ENCODE data around the gene ERRFI1.

DNA sequence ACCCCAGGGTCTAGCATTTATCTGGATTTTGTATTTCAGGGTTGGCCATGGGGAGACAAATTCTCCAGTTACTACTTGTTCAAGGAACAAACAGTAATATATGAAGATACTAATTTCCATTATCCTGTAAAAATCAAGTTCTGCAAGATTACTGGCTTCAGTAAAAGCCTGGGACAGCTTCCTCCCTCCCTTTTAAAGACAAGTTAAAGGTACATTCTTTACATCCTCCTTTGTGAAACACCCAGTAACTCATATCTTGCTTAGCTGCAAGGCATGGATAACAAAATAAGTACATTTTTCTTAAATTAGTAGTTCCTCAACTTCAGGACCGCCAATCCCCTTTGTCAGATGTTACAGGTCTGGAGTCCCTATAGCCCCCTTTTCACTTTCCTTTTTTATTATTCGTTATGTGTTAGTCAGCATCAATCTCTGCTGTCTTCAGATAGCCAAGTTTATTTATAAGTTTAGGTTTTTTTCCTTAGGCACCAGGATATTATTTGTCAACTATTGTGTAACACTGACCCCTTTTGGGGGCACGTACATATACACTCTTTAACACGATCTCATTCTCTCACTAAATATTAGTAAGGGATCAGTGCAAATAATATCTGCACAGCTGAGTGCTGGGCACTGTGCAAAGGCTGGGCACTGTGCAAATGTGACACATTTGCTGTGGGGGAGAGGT, 9.8 kb downstream of the ERRFI1 start:
- TF ChIP-seq, protein P1, sequence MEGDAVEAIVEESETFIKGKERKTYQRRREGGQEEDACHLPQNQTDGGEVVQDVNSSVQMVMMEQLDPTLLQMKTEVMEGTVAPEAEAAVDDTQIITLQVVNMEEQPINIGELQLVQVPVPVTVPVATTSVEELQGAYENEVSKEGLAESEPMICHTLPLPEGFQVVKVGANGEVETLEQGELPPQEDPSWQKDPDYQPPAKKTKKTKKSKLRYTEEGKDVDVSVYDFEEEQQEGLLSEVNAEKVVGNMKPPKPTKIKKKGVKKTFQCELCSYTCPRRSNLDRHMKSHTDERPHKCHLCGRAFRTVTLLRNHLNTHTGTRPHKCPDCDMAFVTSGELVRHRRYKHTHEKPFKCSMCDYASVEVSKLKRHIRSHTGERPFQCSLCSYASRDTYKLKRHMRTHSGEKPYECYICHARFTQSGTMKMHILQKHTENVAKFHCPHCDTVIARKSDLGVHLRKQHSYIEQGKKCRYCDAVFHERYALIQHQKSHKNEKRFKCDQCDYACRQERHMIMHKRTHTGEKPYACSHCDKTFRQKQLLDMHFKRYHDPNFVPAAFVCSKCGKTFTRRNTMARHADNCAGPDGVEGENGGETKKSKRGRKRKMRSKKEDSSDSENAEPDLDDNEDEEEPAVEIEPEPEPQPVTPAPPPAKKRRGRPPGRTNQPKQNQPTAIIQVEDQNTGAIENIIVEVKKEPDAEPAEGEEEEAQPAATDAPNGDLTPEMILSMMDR (IDR thresholded peaks at IDR 0.05), result no peak
- peak in 1 of 3 donors; percentile 4 for TF ChIP-seq POLR2AphosphoS5 (IDR thresholded peaks at IDR 0.05)
